Glutamatergic neuron (in vitro differentiated cells): ENCODE data around the gene NUCB1. TPM values are rescaled to one million over a fixed set of nuclear protein-coding genes. Genes with fewer than 3 reads are reported as not detected.
"Not testable (repeated sequence)": the region's sequence is repeated elsewhere in the genome, so short reads cannot be mapped to it uniquely, and the experiment has no call there.

Experiments
- DNase-seq: peaks from one replicate; pipeline ENCODE4 v3.0.0; 2022
- H3K27ac Mint-ChIP-seq: one replicate; pipeline ENCODE4 v1.8.0; 2020; ENCODE audit warnings: mild to moderate bottlenecking, mixed read lengths, inconsistent platforms; ENCODE audit not compliant: unreplicated experiment
- H3K27me3 Mint-ChIP-seq: one replicate; pipeline ENCODE4 v1.8.0; 2020; ENCODE audit warnings: mild to moderate bottlenecking, moderate library complexity, mixed read lengths, inconsistent platforms; ENCODE audit not compliant: unreplicated experiment
- H3K36me3 Mint-ChIP-seq: one replicate; pipeline ENCODE4 v1.8.0; 2020; ENCODE audit warnings: mild to moderate bottlenecking, mixed read lengths, inconsistent platforms; ENCODE audit not compliant: unreplicated experiment
- H3K4me1 Mint-ChIP-seq: one replicate; pipeline ENCODE4 v1.8.0; 2020; ENCODE audit warnings: mild to moderate bottlenecking, low read depth, mixed read lengths, inconsistent platforms; ENCODE audit not compliant: unreplicated experiment
- H3K4me3 Mint-ChIP-seq: one replicate; pipeline ENCODE4 v1.8.0; 2020; ENCODE audit warnings: mild to moderate bottlenecking, mixed read lengths, inconsistent platforms; ENCODE audit not compliant: unreplicated experiment
- H3K9me3 Mint-ChIP-seq: one replicate; pipeline ENCODE4 v1.8.0; 2020; ENCODE audit warnings: mild to moderate bottlenecking, moderate library complexity, mixed read lengths, inconsistent platforms; ENCODE audit not compliant: unreplicated experiment
- total RNA-seq: library from RNA; stranded (reverse); fragmentation: NEBNext Ultra II Directional; extraction: Animal tissue kit (Norgen Biotek cat#: 25700); gene quantifications from one replicate; pipeline ENCODE4 v1.2.1, GENCODE V29; 2021; ENCODE audit not compliant: unreplicated experiment
- TF ChIP-seq, protein P1 (sequence below): fragments of 200-600 bp; sonication (generic); IDR thresholded peaks from one replicate; pipeline ENCODE4 v1.5.0; 2021; ENCODE audit not compliant: partially characterized antibody, unreplicated experiment

NUCB1 gene
- total RNA-seq, 1 donor from 2014 or later, result 115 TPM

DNA sequence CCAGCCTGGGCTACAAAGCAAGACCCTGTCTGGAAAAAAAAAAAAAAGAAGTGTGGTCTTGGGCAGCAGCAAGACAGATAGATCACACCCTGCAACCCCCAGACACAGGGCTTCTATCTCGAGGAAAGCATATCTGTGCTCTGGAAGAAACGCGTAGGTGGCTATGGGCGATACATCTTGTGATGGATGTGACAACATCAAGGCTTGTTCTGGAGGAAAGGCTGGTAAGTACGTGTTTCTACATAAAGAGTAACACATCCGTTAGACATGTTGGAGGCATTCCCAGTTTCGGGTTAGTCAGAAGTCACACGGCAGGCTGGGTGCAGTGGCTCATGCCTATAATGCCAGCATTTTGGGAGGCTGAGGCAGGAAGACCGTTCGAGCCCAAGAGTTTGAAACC lies 26.8 kb downstream of the NUCB1 start:
- TF ChIP-seq, protein P1, sequence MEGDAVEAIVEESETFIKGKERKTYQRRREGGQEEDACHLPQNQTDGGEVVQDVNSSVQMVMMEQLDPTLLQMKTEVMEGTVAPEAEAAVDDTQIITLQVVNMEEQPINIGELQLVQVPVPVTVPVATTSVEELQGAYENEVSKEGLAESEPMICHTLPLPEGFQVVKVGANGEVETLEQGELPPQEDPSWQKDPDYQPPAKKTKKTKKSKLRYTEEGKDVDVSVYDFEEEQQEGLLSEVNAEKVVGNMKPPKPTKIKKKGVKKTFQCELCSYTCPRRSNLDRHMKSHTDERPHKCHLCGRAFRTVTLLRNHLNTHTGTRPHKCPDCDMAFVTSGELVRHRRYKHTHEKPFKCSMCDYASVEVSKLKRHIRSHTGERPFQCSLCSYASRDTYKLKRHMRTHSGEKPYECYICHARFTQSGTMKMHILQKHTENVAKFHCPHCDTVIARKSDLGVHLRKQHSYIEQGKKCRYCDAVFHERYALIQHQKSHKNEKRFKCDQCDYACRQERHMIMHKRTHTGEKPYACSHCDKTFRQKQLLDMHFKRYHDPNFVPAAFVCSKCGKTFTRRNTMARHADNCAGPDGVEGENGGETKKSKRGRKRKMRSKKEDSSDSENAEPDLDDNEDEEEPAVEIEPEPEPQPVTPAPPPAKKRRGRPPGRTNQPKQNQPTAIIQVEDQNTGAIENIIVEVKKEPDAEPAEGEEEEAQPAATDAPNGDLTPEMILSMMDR, result no peak
- Mint-ChIP-seq H3K36me3 (no peaks in the 10 kb centered on the region), H3K4me1 (no peaks in the 10 kb centered on the region), H3K4me3 (no peak overlapping the region), H3K27ac (no peak overlapping the region), H3K27me3 (peaks cover 6% of the 10 kb centered on the region), H3K9me3 (peaks cover 2% of the 10 kb centered on the region)
- no peak for DNase-seq

DNA sequence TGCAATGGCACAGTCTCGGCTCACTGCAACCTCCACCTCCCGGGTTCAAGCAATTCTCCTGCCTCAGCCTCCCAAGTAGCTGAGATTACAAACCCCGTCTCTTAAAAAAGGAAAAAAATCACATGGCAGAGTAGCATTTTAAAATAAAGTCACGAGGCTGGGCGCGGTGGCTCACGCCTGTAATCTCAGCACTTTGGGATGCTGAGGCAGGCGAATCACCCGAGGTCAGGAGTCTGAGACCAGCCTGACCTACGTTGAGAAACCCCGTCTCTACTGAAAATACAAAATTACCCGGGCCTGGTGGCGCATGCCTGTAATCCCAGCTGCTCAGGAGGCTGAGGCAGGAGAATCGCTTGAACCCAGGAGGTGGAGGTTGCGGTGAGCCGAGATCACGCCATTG lies 27.6 kb downstream of the NUCB1 start:
- not testable (repeated sequence) for H3K36me3 Mint-ChIP-seq

DNA sequence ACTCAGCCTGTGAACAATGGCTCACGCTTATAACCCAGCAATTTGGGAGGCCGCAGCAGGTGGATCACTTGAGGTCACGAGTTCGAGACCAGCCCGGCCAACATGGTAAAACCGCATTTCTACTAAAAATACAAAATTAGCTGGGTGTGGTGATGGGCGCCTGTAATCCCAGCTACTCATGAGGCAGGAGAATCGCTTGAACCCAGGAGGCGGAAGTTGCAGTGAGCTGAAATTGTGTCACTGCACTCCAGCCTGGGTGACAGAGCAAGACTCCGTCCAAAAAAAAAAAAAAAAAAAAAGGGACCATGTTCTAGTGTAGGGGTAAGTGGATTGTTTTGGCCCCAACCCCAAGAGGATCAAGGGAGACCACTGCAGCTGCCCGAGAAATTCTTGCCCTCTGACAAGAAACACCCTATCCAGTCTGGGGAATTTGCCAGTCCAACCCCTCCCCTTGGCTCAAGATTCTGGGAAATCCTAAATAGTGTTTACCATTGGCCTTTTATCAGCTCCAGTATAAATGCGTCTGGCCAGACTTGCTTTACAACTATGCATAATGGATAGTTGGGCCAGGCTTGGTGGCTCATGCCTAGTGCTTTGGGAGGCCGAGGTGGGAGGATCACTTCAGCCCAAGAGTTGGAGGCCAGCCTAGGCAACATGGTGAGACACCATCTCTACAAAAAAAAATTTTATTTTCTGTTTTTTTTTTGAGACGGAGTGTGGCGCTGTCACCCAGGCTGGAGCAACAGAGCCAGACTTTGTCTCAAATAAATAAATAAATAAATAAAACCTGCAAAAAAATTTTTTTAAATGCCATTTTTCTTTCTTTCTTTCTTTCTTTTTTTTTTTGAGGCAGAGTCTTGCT lies 28.3 kb downstream of the NUCB1 start:
- no peaks in the 10 kb centered on the region for H3K9me3 Mint-ChIP-seq
- TF ChIP-seq, protein P1, result no peak
- H3K27ac Mint-ChIP-seq, result no peak overlapping the region
- no peaks in the 10 kb centered on the region for H3K36me3 Mint-ChIP-seq
- H3K27me3 Mint-ChIP-seq, result peaks cover 6% of the 10 kb centered on the region
- H3K4me3 Mint-ChIP-seq, result no peak overlapping the region
- no peak for DNase-seq
- H3K4me1 Mint-ChIP-seq, result peaks cover 3% of the 10 kb centered on the region

More for the DNA sequence above, 27.6 kb downstream of the NUCB1 start:
- not testable (repeated sequence) for H3K4me1 Mint-ChIP-seq, H3K9me3 Mint-ChIP-seq, DNase-seq, H3K27ac Mint-ChIP-seq, H3K4me3 Mint-ChIP-seq, H3K27me3 Mint-ChIP-seq

GRCh38 chr19:48933382-48933932 lies 33.3 kb downstream of the NUCB1 start, which contains the start of gene DHDH:
TSS of gene DHDH (plus strand) at chr19:48933699. CDS start at chr19:48933722, 23 bp downstream.
- peak within 1 kb of the TSS; percentile 87 for H3K4me3 Mint-ChIP-seq
- no peak within 1 kb of the TSS for H3K27ac Mint-ChIP-seq

DNA sequence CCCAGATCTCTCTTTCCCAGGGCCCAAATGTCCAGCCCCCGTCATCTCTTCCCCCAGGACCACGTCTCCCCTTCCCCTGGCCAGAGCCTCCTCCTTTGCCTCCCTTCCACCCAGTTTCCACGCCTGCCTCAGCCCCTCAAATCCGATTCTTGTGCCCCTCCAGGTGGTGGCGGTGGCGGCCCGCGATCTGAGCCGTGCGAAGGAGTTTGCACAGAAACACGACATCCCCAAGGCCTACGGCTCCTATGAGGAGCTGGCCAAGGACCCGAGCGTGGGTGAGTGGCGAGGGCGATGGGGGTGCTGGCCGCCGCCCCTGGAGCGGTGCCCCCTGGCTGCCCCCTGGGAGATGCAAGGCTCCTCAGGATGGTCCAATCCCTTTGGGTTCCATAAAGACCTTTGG lies 34.7 kb downstream of the NUCB1 start:
- Mint-ChIP-seq H3K27ac (no peak overlapping the region), H3K27me3 (peaks cover 4% of the 10 kb centered on the region), H3K4me1 (peaks cover 3% of the 10 kb centered on the region), H3K9me3 (peaks cover 2% of the 10 kb centered on the region), H3K4me3 (no peak overlapping the region), H3K36me3 (no peaks in the 10 kb centered on the region)
- TF ChIP-seq, protein P1, result no peak
- peak; percentile 27 for DNase-seq

More at GRCh38 chr19:48933382-48933932, 33.3 kb downstream of the NUCB1 start, which contains the start of gene DHDH:
- TF ChIP-seq, protein P1, result no peak
- peaks cover 3% of the 10 kb centered on the region for H3K4me1 Mint-ChIP-seq
- peaks cover 2% of the 10 kb centered on the region for H3K9me3 Mint-ChIP-seq
- H3K36me3 Mint-ChIP-seq, result no peaks in the 10 kb centered on the region
- H3K27me3 Mint-ChIP-seq, result peaks cover 4% of the 10 kb centered on the region
- peak; percentile 80 for DNase-seq
